K562 (cell line): ENCODE data around the gene FLVCR2. TPM values are rescaled to one million over a fixed set of nuclear protein-coding genes. Genes with fewer than 3 reads are reported as not detected.

Experiments
- DEAF1 ChIP-seq: fragments of 450-650 bp; formaldehyde crosslinking; IDR thresholded peaks from 2 replicates; pipeline ENCODE4 v1.4.0; 2020; ENCODE audit warnings: mild to moderate bottlenecking, moderate library complexity
- ELF1 ChIP-seq: fragments of 200-800 bp; sonication (Bioruptor generic); IDR thresholded peaks from 2 replicates; pipeline ENCODE4 v1.6.1; 2016; ENCODE audit warnings: missing genetic modification characterization, missing compliant biosample characterization
- MNT ChIP-seq, 2 experiments: fragments of 450-650 bp; conservative IDR thresholded peaks; 2 replicates each; pipeline ENCODE4 v1.6.1; 2017; ENCODE audit warnings: mild to moderate bottlenecking in 2 of 2, moderate library complexity in 2 of 2
- RAD21 ChIP-seq, 2 experiments: fragments of 250-450 bp in 1 of 2; fragments of 450-650 bp in 1 of 2; sonication (Bioruptor Pico) in 1 of 2; formaldehyde crosslinking in 1 of 2; IDR thresholded peaks in 1 of 2; conservative IDR thresholded peaks in 1 of 2; 2 replicates each; pipeline versions ENCODE4 v1.4.0 to v1.8.0; 2020 to 2022; ENCODE audit warnings: mild to moderate bottlenecking in 2 of 2, moderate library complexity in 1 of 2
- SMAD1 ChIP-seq: fragments of 150-350 bp; IDR thresholded peaks from 2 replicates; pipeline ENCODE4 v1.6.1; 2014; ENCODE audit warnings: low read length, low read depth; ENCODE audit not compliant: partially characterized antibody
- SMC3 ChIP-seq: conservative IDR thresholded peaks from 2 replicates; pipeline ENCODE4 v1.6.1; 2011; ENCODE audit warnings: low read depth, low read length, improper control_type of control experiment; ENCODE audit not compliant: insufficient read depth
- ZBTB7A ChIP-seq: IDR thresholded peaks from 2 replicates; pipeline ENCODE4 v1.6.1; 2011; ENCODE audit warnings: low read depth, mild to moderate bottlenecking, low read length, moderate library complexity, borderline replicate concordance; ENCODE audit not compliant: control insufficient read depth
- ZNF561 ChIP-seq: fragments of 450-650 bp; formaldehyde crosslinking; conservative IDR thresholded peaks from 2 replicates; pipeline ENCODE4 v1.4.0; 2020; ENCODE audit warnings: mild to moderate bottlenecking, moderate library complexity
- ZNF695 ChIP-seq: fragments of 450-650 bp; formaldehyde crosslinking; IDR thresholded peaks from 2 replicates; pipeline ENCODE4 v1.4.0; 2020; ENCODE audit warnings: mild to moderate bottlenecking, moderate library complexity
- ZNF76 ChIP-seq: fragments of 250-450 bp; sonication (Bioruptor Pico); IDR thresholded peaks from 2 replicates; pipeline ENCODE4 v1.4.0; 2020; ENCODE audit warnings: mild to moderate bottlenecking, moderate library complexity, borderline replicate concordance
- polyA plus RNA-seq, 8 experiments: library from polyadenylated mRNA; depleted of rRNA in 4 of 8; stranded (reverse) in 5 of 8; unstranded in 3 of 8; fragments of >200 nt; fragmentation: Nextera tagmentation in 2 of 8; fragmentation: Illumina TruSeq in 1 of 8; extraction: Ambion mirVana in 2 of 8; extraction: Trizol in 1 of 8; gene quantifications; 2 replicates each; pipeline versions ENCODE4 v1.2.1 to v1.2.3, GENCODE V29; 2011 to 2014; ENCODE audit warnings: inconsistent platforms in 1 of 8, missing spikeins in 1 of 8
- total RNA-seq, 7 experiments: library from RNA; depleted of rRNA in 6 of 7; stranded (reverse); fragments of >200 nt in 6 of 7; fragmentation: Illumina TruSeq in 2 of 7; extraction: Trizol in 2 of 7; gene quantifications; 2 replicates each; pipeline versions ENCODE4 v1.2.1 to v1.2.3, GENCODE V29; 2011 to 2021; ENCODE audit warnings: low replicate concordance in 1 of 7
- TF ChIP-seq, protein P1 (sequence below), 3 experiments: IDR thresholded peaks in 2 of 3; conservative IDR thresholded peaks in 1 of 3; 2 replicates each; pipeline ENCODE4 v1.5.1; 2011 to 2012; ENCODE audit warnings: low read length in 3 of 3, mild to moderate bottlenecking in 3 of 3, control low read depth in 2 of 3, improper control_type of control experiment in 1 of 3, inconsistent platforms in 1 of 3, low read depth in 1 of 3, mixed read lengths in 1 of 3, moderate library complexity in 1 of 3; ENCODE audit not compliant: insufficient read depth in 2 of 3
- TF ChIP-seq, protein P2 (sequence below): fragments of 450-650 bp; formaldehyde crosslinking; IDR thresholded peaks from 2 replicates; pipeline ENCODE4 v1.4.0; 2020; ENCODE audit warnings: mild to moderate bottlenecking, moderate library complexity
- TF ChIP-seq, protein P3 (sequence below), 2 experiments: fragments of 450-650 bp in 1 of 2; sonication (generic) in 1 of 2; formaldehyde crosslinking in 1 of 2; IDR thresholded peaks in 1 of 2; conservative IDR thresholded peaks in 1 of 2; 2 replicates each; pipeline versions ENCODE4 v1.6.1 to v1.8.1; 2016 to 2023; ENCODE audit warnings: mild to moderate bottlenecking in 2 of 2, moderate library complexity in 2 of 2, inconsistent platforms in 1 of 2, missing genetic modification reagents in 1 of 2

FLVCR2 gene
- total and polyA plus RNA-seq, 9 of the 15 experiments (the other 6 are each of a cell fraction or from before 2014, with no cell fraction given), result 1.5 TPM; not detected in 8

DNA sequence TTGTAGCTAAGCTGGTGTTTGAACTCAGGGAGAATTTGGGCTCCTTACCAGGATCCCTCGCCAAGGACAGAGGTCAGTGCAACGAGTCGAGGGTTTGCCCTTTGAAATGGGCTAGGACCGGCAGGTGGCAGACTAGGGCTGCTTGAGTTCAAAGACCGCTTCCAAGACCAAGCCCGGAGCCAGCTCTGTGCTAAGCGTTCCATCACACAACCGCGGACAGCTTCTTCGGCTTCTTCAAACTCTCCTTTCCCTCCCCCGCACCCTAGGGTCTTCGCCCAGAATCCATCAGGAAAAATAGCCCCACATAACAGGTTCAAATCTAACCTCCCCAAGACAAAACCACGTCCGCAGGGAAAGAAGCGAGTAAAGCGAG lies 705 bp upstream of the FLVCR2 start (continued):
- TF ChIP-seq SMAD1 (no peak), MNT (conservative IDR thresholded peaks at IDR 0.05) (0 out of 4 replicates have a peak, but pooled peaks of 1 of the 2 experiments have one; percentile 14), DEAF1 (CRISPR knock-in tag) (peak; percentile 48; the same call in 1 of the 2 replicates), RAD21 (CRISPR knock-in tag; conservative IDR thresholded peaks at IDR 0.05 in 1 of 2, IDR thresholded peaks at IDR 0.05 in 1 of 2) (peak; percentile 67 to 72), ZNF695 (CRISPR knock-in tag) (no peak), ELF1 (tag) (no peak), SMC3 (peak; percentile 60; the same call in 1 of the 2 replicates), ZBTB7A (no peak), ZNF561 (no peak), ZNF76 (CRISPR knock-in tag) (no peak)
- TF ChIP-seq, protein P1, sequence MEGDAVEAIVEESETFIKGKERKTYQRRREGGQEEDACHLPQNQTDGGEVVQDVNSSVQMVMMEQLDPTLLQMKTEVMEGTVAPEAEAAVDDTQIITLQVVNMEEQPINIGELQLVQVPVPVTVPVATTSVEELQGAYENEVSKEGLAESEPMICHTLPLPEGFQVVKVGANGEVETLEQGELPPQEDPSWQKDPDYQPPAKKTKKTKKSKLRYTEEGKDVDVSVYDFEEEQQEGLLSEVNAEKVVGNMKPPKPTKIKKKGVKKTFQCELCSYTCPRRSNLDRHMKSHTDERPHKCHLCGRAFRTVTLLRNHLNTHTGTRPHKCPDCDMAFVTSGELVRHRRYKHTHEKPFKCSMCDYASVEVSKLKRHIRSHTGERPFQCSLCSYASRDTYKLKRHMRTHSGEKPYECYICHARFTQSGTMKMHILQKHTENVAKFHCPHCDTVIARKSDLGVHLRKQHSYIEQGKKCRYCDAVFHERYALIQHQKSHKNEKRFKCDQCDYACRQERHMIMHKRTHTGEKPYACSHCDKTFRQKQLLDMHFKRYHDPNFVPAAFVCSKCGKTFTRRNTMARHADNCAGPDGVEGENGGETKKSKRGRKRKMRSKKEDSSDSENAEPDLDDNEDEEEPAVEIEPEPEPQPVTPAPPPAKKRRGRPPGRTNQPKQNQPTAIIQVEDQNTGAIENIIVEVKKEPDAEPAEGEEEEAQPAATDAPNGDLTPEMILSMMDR (IDR thresholded peaks at IDR 0.05 in 2 of 3, conservative IDR thresholded peaks at IDR 0.05 in 1 of 3; ENCODE audit: insufficient read depth in 2 of 3, low read depth in 1 of 3, low read length in 3 of 3), result peak; percentile 65 to 69 (median 68)
- TF ChIP-seq, protein P2, sequence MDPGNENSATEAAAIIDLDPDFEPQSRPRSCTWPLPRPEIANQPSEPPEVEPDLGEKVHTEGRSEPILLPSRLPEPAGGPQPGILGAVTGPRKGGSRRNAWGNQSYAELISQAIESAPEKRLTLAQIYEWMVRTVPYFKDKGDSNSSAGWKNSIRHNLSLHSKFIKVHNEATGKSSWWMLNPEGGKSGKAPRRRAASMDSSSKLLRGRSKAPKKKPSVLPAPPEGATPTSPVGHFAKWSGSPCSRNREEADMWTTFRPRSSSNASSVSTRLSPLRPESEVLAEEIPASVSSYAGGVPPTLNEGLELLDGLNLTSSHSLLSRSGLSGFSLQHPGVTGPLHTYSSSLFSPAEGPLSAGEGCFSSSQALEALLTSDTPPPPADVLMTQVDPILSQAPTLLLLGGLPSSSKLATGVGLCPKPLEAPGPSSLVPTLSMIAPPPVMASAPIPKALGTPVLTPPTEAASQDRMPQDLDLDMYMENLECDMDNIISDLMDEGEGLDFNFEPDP (CRISPR knock-in tag), result no peak
- TF ChIP-seq, protein P3, sequence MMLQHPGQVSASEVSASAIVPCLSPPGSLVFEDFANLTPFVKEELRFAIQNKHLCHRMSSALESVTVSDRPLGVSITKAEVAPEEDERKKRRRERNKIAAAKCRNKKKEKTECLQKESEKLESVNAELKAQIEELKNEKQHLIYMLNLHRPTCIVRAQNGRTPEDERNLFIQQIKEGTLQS (IDR thresholded peaks at IDR 0.05), result no peak
- TF ChIP-seq, protein P3 (CRISPR knock-in tag; conservative IDR thresholded peaks at IDR 0.05), result no peak
- TF ChIP-seq, all 486 proteins: peak for 7
